ENCODE measurements around the gene NFYA. TPM values are rescaled to one million over a fixed set of nuclear protein-coding genes. Genes with fewer than 3 reads are reported as not detected.

NFYA gene
- total RNA-seq, 1 donor from 2014 or later: 62.7 TPM

DNA sequence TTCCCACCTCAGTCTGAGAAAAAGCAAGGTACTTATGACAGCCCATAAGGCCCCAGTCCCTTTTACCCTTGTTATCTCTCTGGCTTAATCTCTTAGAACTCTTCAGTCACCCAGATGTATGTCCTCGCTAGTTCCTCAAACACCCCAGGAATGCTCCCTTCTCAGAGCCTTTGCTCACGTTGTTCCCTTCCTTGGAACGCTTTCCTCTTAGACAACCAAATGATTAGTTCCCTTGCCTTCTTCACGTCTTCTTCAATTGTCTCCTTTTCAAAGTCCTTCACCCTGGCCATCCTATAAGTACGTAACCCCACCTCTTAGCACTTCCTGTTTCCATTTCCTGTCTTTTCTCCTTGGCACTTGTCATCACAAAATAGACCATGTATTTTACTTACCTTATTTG lies 20.9 kb upstream of the NFYA start:
- DNase-seq (ENCODE audit: low spot score, unreplicated experiment): no peak
- TF ChIP-seq, protein P1, sequence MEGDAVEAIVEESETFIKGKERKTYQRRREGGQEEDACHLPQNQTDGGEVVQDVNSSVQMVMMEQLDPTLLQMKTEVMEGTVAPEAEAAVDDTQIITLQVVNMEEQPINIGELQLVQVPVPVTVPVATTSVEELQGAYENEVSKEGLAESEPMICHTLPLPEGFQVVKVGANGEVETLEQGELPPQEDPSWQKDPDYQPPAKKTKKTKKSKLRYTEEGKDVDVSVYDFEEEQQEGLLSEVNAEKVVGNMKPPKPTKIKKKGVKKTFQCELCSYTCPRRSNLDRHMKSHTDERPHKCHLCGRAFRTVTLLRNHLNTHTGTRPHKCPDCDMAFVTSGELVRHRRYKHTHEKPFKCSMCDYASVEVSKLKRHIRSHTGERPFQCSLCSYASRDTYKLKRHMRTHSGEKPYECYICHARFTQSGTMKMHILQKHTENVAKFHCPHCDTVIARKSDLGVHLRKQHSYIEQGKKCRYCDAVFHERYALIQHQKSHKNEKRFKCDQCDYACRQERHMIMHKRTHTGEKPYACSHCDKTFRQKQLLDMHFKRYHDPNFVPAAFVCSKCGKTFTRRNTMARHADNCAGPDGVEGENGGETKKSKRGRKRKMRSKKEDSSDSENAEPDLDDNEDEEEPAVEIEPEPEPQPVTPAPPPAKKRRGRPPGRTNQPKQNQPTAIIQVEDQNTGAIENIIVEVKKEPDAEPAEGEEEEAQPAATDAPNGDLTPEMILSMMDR (IDR thresholded peaks at IDR 0.05; ENCODE audit: unreplicated experiment): no peak
- Mint-ChIP-seq H3K27ac (no peak overlapping the region), H3K4me3 (ENCODE audit: low read depth) (no peak overlapping the region), H3K36me3 (ENCODE audit: insufficient read depth) (no peaks in the 10 kb centered on the region), H3K9me3 (ENCODE audit: low read depth) (no peaks in the 10 kb centered on the region), H3K4me1 (ENCODE audit: low read depth) (peaks cover 71% of the 10 kb centered on the region), H3K27me3 (no peaks in the 10 kb centered on the region)

DNA sequence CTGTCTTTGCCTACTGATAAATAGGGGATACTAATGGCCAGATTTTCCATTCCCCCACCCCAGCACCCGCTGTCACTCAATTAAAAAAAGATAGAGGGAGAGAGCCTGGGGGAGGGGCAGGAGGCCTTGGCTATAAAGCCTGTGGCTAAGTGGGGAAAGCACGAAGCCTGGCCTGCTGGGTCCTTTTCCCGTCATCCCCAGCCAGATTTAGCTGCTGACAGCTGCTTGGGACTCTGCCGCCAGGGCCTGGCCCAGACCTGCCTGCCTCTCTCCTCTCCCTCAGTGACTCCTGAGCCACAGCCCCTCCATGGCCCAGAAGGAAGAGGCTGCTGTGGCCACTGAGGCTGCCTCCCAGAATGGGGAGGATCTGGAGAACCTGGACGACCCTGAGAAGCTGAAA lies 19.7 kb upstream of the NFYA start, which contains the start of gene APOBEC2:
Gene APOBEC2 (plus strand): TSS at position 162 of the 400 bp plus-strand sequence. CDS start 146 bp downstream, at position 308.
- H3K27me3 Mint-ChIP-seq: no peaks in the 10 kb centered on the region
- no peaks in the 10 kb centered on the region for H3K36me3 Mint-ChIP-seq (ENCODE audit: insufficient read depth)

DNA sequence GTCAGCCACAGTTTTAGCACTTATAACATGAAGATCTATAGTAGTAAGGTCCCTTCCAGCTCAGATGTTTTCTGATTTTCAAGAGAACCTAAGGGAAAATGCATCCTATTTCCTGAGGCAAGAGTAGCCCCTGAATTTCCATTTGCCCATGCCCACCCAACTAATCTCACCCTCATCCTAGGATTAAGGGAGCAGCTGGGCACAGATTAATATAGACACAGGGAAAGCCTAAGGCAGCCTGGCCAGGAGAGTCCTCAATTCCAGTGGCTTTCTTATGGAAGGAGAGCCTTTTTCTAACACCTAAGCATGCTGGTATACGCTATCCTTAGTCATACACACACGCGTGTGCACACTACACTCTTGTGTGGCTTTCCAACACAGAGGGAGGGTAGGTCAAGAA lies 18.3 kb upstream of the NFYA start:
- Mint-ChIP-seq H3K27ac (no peak overlapping the region), H3K36me3 (ENCODE audit: insufficient read depth) (no peaks in the 10 kb centered on the region), H3K4me1 (ENCODE audit: low read depth) (peaks cover 71% of the 10 kb centered on the region), H3K27me3 (no peaks in the 10 kb centered on the region), H3K9me3 (ENCODE audit: low read depth) (no peaks in the 10 kb centered on the region), H3K4me3 (ENCODE audit: low read depth) (no peak overlapping the region)
- TF ChIP-seq, protein P1 (IDR thresholded peaks at IDR 0.05; ENCODE audit: unreplicated experiment): no peak
- DNase-seq (ENCODE audit: low spot score, unreplicated experiment): no peak

More for the DNA sequence above, 19.7 kb upstream of the NFYA start, which contains the start of gene APOBEC2:
- TF ChIP-seq, protein P1 (IDR thresholded peaks at IDR 0.05; ENCODE audit: unreplicated experiment): no peak
- DNase-seq (ENCODE audit: low spot score, unreplicated experiment): no peak
- peaks cover 72% of the 10 kb centered on the region for H3K4me1 Mint-ChIP-seq (ENCODE audit: low read depth)
- peak within 1 kb of the TSS; percentile 56 for H3K27ac Mint-ChIP-seq
- H3K4me3 Mint-ChIP-seq (ENCODE audit: low read depth): no peak within 1 kb of the TSS
- H3K9me3 Mint-ChIP-seq (ENCODE audit: low read depth): no peaks in the 10 kb centered on the region

DNA sequence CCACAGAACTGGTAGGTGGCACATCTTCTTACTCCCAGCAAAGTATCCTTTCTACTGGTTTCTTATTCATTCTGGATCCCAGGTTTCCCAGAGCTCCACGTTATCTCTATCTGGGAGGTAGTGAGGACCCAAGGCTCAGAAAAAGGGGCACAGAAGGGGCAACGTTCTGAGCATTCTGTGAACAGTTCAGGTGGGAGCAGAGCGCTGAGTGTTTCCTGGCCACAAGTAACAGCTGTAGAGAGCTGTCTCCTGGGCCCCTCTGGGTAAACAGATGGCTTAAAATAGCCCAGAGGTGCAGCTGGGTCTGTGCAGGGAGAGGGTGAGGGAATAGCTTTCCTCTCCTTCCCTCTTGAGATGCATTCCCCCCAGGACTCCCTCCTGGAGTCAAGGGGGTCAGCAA lies 17.6 kb upstream of the NFYA start:
- Mint-ChIP-seq H3K4me3 (ENCODE audit: low read depth) (no peak overlapping the region), H3K27ac (peak overlapping the region; percentile 60), H3K9me3 (ENCODE audit: low read depth) (no peaks in the 10 kb centered on the region), H3K4me1 (ENCODE audit: low read depth) (peaks cover 69% of the 10 kb centered on the region), H3K36me3 (ENCODE audit: insufficient read depth) (peaks cover 3% of the 10 kb centered on the region), H3K27me3 (no peaks in the 10 kb centered on the region)
- TF ChIP-seq, protein P1 (IDR thresholded peaks at IDR 0.05; ENCODE audit: unreplicated experiment): no peak
- DNase-seq (ENCODE audit: low spot score, unreplicated experiment): no peak

DNA sequence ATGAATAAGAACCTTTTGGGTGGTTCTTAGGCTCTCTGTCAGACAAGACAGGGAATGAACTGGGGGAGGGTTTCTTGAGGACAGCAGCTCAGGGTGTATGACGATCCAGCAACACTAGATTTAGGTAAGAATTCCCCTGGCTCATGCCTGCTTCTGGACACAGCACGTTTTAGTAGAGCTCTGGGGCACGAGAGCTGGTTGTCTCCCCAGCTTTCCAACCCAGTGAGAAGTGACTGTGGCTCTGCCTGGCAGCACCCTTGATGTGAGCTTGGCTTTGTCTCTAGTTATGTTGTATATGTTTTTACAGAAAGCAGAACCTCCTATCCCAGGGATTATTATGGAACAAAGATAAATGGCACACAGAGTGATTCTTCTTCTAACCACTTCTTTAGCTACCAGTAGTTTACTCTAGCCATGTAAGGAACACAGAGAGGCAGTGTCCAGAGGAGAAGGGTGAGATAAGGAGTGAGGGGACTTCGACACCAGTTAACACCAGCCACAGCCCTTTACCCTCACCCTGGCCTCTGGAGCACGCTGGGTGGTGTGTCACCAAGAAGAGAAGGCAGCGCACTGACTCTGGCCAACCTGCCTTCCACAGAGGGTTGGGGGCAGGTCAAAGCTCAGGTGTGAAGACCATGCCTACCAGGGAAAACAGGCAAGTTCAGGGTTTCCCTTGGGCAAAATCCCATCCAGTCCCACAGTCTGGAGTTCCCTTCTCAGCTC lies 15.8 kb upstream of the NFYA start:
- H3K27ac Mint-ChIP-seq: no peak overlapping the region

More for the DNA sequence above, 15.8 kb upstream of the NFYA start:
- Mint-ChIP-seq H3K4me3 (ENCODE audit: low read depth) (no peak overlapping the region), H3K4me1 (ENCODE audit: low read depth) (peaks cover 59% of the 10 kb centered on the region), H3K9me3 (ENCODE audit: low read depth) (no peaks in the 10 kb centered on the region), H3K36me3 (ENCODE audit: insufficient read depth) (peaks cover 6% of the 10 kb centered on the region), H3K27me3 (no peaks in the 10 kb centered on the region)
- no peak for DNase-seq (ENCODE audit: low spot score, unreplicated experiment)
- TF ChIP-seq, protein P1 (IDR thresholded peaks at IDR 0.05; ENCODE audit: unreplicated experiment): no peak

Measured in progenitor cell of endocrine pancreas (in vitro differentiated cells).